Adrenal gland (tissue), 5 donors: Measurements from ENCODE around the gene CDC27.

Experiments used
- POLR2A ChIP-seq, 2 donors: fragments of 450-650 bp; IDR thresholded peaks; one replicate each; pipeline ENCODE4 v1.6.1; 2017; ENCODE audit warnings: antibody characterized with exemption in 2 of 2, mild to moderate bottlenecking in 2 of 2, moderate library complexity in 1 of 2
- TF ChIP-seq, protein P1 (sequence below), 6 experiments: fragments of 450-650 bp in 4 of 6; fragments of 200-600 bp in 2 of 6; sonication (generic) in 1 of 6; IDR thresholded peaks; 1 replicate in 5 of 6; 2 replicates in 1 of 6; pipeline versions ENCODE4 v1.5.1 to v1.8.0; 2016 to 2021; ENCODE audit warnings: antibody characterized with exemption in 6 of 6, mild to moderate bottlenecking in 2 of 6, moderate library complexity in 1 of 6
- donor health status: DM: no; HTN: no; CAD: no.

GRCh38 chr17:47117386-47117785 lies 71.7 kb downstream of the CDC27 start:
- TF ChIP-seq, protein P1, sequence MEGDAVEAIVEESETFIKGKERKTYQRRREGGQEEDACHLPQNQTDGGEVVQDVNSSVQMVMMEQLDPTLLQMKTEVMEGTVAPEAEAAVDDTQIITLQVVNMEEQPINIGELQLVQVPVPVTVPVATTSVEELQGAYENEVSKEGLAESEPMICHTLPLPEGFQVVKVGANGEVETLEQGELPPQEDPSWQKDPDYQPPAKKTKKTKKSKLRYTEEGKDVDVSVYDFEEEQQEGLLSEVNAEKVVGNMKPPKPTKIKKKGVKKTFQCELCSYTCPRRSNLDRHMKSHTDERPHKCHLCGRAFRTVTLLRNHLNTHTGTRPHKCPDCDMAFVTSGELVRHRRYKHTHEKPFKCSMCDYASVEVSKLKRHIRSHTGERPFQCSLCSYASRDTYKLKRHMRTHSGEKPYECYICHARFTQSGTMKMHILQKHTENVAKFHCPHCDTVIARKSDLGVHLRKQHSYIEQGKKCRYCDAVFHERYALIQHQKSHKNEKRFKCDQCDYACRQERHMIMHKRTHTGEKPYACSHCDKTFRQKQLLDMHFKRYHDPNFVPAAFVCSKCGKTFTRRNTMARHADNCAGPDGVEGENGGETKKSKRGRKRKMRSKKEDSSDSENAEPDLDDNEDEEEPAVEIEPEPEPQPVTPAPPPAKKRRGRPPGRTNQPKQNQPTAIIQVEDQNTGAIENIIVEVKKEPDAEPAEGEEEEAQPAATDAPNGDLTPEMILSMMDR (IDR thresholded peaks at IDR 0.05): no peak
- no peak for TF ChIP-seq POLR2A (IDR thresholded peaks at IDR 0.05)
